Esophagus muscularis mucosa (tissue), 4 donors: ENCODE measurements around the gene SKIC3.

Experiments used
- EP300 ChIP-seq: sonication (generic); formaldehyde crosslinking; IDR thresholded peaks from one replicate; pipeline ENCODE4 v1.6.1; 2017; ENCODE audit warnings: antibody characterized with exemption
- POLR2AphosphoS5 ChIP-seq, 2 donors: sonication (generic); formaldehyde crosslinking; IDR thresholded peaks; one replicate each; pipeline ENCODE4 v1.6.1; 2017; ENCODE audit warnings: antibody characterized with exemption in 2 of 2
- TF ChIP-seq, protein P1 (sequence below), 3 experiments: fragments of 200-600 bp in 2 of 3; fragments of 450-650 bp in 1 of 3; sonication (generic) in 2 of 3; IDR thresholded peaks; one replicate each; pipeline ENCODE4 v1.5.1; 2017 to 2019; ENCODE audit warnings: antibody characterized with exemption in 3 of 3, mild to moderate bottlenecking in 2 of 3, moderate library complexity in 1 of 3

DNA sequence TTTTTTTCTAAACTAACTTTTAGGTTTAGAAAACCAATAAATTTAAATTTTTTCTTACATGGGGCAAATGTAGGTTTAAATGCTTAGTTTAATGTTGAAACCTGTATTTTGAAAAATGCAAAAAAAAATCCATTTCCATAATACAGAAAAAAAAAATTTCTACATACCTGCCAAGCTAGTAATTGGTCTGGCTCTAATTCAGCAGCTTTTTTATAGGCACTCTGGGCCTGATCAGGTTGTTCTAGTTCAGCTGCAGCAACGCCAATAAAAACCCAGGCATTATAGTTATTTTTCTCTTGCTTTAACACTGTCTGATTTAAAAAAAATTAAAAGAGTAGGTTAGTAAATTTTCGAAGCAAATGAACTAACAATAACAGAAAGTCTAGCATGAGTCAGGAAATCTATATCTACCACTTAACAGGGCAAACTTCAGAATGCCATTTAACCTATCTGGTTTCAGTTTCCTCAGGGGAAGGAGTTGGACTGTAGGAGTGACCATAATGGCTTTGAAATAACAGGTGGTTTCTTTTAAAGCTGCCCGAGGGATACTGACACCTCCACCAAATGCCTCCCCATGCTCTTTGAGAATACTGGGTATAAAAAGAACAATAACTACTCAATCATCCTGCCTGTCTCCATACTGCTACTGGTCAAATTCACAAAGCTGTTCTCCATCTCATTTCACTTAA, 11.6 kb downstream of the SKIC3 start:
- TF ChIP-seq, protein P1, sequence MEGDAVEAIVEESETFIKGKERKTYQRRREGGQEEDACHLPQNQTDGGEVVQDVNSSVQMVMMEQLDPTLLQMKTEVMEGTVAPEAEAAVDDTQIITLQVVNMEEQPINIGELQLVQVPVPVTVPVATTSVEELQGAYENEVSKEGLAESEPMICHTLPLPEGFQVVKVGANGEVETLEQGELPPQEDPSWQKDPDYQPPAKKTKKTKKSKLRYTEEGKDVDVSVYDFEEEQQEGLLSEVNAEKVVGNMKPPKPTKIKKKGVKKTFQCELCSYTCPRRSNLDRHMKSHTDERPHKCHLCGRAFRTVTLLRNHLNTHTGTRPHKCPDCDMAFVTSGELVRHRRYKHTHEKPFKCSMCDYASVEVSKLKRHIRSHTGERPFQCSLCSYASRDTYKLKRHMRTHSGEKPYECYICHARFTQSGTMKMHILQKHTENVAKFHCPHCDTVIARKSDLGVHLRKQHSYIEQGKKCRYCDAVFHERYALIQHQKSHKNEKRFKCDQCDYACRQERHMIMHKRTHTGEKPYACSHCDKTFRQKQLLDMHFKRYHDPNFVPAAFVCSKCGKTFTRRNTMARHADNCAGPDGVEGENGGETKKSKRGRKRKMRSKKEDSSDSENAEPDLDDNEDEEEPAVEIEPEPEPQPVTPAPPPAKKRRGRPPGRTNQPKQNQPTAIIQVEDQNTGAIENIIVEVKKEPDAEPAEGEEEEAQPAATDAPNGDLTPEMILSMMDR (IDR thresholded peaks at IDR 0.05), result no peak
- no peak for TF ChIP-seq EP300
- TF ChIP-seq POLR2AphosphoS5 (IDR thresholded peaks at IDR 0.05), result no peak
